ENCODE data around the gene CYB561.
"Not testable (repeated sequence)": the region's sequence is repeated elsewhere in the genome, so short reads cannot be mapped to it uniquely, and the experiment has no call there.

The CYB561 gene

GRCh38 chr17:63479495-63480184 lies 33.5 kb upstream of the CYB561 start:
- no peak for DNase-seq (ENCODE audit: low read depth in 3 of 3)

GRCh38 chr17:63478814-63479494 lies 32.8 kb upstream of the CYB561 start:
- DNase-seq (ENCODE audit: low read depth in 3 of 3): peak; percentile 55 to 74 (median 60)

- DNase-seq (ENCODE audit: low read depth in 3 of 3): peak in 1 of 3 experiments; percentile 16
These were observed 31.7 kb upstream of the CYB561 start for GRCh38 chr17:63477480-63478440.

DNA sequence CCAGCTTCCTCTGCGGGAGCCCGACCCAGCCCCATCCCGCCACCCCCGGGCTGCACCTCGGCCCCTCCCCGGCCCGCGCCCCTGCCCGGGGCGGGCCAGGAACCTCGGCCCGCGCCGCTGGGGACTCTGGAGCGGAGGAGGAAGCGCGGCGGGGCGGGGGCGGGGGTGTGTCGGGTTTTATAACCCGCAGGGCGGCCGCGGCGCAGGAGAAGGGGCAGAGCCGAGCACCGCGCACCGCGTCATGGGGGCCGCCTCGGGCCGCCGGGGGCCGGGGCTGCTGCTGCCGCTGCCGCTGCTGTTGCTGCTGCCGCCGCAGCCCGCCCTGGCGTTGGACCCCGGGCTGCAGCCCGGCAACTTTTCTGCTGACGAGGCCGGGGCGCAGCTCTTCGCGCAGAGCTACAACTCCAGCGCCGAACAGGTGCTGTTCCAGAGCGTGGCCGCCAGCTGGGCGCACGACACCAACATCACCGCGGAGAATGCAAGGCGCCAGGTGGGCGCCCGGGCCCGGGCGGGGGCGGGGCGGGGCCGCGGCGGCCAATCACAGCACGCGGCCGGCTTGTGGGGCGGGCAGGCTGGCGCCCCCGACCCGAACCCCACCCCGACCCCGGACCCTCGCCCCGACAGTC lies 30.9 kb upstream of the CYB561 start, which contains the start of gene ACE:
Gene ACE, plus strand, starts transcription at position 208 of the 626 bp plus-strand sequence. Its CDS starts 34 bp downstream, at position 242.
- DNase-seq (ENCODE audit: low read depth in 3 of 3): peak in 1 of 3 experiments; percentile 42

DNA sequence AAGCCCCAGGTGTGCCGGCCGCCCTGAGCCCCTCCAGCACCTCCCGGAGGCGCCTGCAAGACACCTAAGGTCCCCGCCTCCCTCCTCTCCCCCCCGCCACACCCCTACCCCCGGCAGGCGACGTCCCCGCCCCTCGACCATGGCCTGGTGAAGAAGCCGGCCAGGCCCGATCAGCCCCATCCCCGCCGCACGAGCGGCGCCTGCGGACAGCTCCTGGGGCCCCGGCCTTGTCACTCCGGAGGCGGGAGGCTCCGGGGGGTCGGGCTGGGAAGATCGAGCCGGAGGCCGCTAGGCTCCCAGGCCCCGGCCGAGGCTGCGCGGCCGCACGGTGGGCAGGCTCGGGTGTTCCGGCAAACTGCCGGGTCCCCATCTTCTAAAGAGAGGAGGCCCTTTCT lies 30.4 kb upstream of the CYB561 start:
- peak in 1 of 3 experiments; percentile 12 for DNase-seq (ENCODE audit: low read depth in 3 of 3)

DNA sequence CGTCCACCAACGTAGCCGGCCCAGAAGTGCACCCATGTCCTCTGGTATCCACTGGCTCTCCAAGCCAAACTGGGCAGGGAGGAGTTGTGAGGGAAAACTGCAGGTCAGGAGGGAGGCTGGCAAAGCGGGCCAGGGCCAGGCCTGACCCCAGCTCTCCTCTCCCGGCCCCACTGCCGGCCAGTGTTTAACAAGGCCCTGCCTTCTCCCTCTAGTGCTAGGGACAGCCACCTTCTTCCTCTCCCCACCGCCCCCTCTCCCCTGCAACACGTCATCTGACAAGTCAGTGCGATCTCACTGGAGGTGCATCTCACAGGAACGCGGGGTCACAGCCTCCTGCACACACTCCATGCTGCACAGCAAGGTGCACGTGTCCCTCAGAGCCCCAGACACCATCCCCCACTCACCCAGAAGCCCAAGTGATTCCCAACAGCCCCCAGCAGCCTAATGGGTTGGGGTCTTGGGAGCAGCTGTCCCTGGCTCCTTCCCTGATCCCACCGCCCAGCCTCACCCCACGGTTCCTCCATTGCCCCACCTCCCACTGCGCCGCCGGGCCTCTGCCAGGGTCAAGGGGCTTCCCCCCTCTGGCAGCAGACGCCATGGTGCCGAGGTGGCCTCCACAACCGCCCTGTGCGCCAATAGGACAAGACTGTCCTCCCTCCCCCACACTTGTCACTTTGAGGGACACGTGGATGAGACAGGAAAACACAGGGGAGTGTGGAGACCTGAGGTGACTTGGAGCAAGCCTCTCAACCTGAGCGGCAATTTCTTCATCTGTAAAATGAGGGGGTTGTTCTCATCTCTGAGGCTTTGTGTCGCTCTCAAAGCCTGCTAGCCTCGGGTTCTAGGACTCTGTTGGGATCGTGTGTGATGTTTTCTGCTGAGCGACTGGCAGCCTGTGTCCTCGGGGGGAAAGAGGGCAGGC lies 29.6 kb upstream of the CYB561 start:
- no peak for DNase-seq (ENCODE audit: low read depth in 3 of 3)

- DNase-seq (ENCODE audit: low read depth in 3 of 3): no peak
These were observed 28.7 kb upstream of the CYB561 start for GRCh38 chr17:63474586-63475460.

DNA sequence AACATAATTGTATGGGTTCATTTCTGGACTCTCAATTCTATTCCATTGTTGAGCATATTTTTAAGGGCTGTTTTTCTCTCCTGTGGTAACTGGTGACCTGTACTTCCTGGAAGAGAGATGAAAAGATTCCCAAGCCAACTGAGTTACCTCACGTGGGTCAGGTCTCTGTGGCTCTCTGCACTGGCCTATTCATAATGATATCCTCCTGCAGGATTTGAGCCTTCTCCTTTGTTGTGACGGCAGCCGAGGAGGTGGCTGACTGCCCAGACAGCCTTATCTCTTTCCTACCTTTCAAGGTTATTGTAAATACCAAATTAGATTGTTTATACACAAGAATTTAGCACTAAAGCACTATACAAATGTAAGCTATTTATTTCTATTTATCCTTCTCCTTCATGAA lies 28.1 kb upstream of the CYB561 start:
- no peak for DNase-seq (ENCODE audit: low read depth in 3 of 3)

- DNase-seq (ENCODE audit: low read depth in 3 of 3): not testable (repeated sequence)
These were observed 22.0 kb upstream of the CYB561 start for GRCh38 chr17:63468099-63468498.

DNA sequence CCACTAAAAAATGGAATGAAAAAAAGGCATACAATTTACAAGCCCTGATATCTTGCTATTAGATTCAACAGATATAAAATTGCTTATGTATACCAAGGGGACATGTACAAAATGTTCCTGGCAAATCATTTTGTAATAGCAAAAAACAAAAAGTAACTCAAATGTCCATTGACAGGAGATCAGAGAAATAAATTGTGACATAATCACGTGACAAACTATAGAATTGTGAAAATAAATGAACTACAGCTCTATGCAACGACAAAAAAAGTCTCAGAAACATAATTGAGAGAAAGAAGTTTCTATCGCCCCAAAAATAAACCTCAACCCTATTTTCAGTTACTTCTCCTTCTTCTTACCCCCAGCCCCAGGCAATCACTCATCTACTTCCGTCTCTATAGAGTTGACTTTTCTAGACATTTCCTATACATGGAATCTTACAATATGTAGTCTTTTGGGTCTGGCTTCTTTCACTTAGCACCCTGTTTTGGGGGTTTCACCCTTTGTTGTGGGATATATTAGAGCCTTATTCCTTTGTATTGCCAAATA lies 18.7 kb upstream of the CYB561 start:
- DNase-seq (ENCODE audit: low read depth in 3 of 3): no peak

- DNase-seq (ENCODE audit: low read depth in 3 of 3): no peak
These were observed 17.7 kb upstream of the CYB561 start for GRCh38 chr17:63463771-63464170.

DNA sequence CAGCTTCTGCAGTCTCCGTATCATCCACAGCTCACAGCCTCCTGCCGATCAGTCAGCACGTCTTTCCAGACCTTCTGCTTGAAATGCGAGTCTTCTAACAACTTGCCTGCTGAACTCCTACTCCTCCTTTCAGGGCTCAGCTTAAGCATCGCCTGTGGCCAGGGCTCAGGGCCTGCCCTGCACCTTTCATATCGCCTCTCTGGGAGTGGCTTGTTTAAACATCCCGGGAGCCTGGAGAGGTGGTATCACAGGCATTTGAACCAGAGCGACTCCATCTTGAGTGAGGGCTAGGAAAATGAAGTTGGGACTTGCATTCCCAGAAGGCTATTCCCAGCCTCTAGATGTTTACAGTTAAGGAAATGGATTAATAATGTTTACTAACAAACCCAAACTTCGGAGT lies 13.9 kb upstream of the CYB561 start:
- DNase-seq (ENCODE audit: low read depth in 3 of 3): no peak

- DNase-seq (ENCODE audit: low read depth in 3 of 3): no peak
These were observed 12.4 kb upstream of the CYB561 start for GRCh38 chr17:63458478-63458877.

GRCh38 chr17:63455417-63455816 lies 9.3 kb upstream of the CYB561 start:
- DNase-seq (ENCODE audit: low read depth in 3 of 3): no peak

DNA sequence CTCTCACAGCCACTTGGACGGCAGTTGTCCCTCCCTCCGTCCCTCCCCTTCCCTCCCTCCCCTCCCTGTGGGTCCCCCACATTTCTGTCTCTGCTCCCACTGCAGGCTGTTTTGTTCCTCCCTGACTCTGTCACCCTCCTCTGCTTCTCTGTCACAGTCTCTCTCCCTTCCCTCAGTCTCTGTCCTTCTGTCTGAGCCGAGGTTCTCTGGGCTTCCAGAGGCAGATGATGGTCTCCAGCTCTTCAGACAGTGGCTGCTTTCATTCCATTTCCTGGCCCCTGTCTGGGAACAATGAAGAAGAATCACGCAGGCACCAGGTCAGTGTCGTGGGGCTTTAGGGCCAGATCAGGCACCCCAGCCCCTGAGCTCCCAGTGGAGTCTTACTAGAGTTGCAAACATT lies 8.8 kb upstream of the CYB561 start:
- no peak for DNase-seq (ENCODE audit: low read depth in 3 of 3)

DNA sequence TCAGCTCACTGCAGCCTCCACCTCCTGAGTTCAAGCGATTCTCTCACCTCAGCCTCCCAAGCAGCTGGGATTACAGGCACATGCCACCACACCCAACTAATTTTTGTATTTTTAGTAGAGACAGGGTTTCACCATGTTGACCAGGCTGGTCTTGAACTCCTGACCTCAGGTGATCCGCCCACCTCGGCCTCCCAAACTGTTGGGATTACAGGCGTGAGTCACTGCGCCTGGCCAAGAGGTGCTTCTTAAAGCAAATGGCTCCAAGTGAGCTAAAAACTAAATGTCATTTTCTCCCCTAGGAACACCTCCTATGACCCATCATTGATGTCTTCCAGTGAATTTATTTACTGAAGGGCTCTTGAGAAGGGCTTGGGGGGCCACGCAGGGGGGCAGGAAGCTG lies 8.3 kb upstream of the CYB561 start:
- not testable (repeated sequence) for DNase-seq (ENCODE audit: low read depth in 3 of 3)

DNA sequence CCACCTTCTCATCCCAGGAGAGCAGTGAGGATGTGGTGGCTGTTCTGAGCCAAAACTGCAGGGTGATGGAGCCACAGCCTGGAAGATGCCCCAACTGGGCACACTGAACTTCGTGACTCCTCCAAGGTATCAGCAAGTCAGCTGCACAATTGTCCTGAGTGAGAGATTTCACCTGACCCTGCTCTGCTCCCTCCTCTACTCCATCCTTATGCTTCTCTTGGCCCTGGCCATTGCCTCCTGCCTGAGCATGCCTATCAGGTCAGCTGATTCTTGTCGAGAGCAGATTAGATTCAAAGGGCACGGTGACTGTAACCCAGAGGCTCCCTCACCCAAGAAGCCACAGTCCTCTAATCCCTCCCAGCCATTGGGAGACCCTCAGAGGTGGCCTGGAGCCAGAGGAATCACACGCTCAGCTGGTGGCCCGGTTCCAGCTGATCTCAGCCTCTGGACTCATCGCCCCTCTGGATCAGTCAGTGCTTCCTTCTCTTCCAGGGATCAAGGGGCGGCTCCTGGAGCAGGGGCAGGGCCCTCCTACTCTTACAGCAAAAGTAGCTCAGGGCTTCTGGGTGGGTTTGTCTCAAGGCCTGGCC lies 7.0 kb upstream of the CYB561 start:
- DNase-seq (ENCODE audit: low read depth in 3 of 3): no peak

- DNase-seq (ENCODE audit: low read depth in 3 of 3): no peak
These were observed 6.2 kb upstream of the CYB561 start for GRCh38 chr17:63452046-63452961.
